Measurements from ENCODE around the gene LIPE.

LIPE gene, protein sequence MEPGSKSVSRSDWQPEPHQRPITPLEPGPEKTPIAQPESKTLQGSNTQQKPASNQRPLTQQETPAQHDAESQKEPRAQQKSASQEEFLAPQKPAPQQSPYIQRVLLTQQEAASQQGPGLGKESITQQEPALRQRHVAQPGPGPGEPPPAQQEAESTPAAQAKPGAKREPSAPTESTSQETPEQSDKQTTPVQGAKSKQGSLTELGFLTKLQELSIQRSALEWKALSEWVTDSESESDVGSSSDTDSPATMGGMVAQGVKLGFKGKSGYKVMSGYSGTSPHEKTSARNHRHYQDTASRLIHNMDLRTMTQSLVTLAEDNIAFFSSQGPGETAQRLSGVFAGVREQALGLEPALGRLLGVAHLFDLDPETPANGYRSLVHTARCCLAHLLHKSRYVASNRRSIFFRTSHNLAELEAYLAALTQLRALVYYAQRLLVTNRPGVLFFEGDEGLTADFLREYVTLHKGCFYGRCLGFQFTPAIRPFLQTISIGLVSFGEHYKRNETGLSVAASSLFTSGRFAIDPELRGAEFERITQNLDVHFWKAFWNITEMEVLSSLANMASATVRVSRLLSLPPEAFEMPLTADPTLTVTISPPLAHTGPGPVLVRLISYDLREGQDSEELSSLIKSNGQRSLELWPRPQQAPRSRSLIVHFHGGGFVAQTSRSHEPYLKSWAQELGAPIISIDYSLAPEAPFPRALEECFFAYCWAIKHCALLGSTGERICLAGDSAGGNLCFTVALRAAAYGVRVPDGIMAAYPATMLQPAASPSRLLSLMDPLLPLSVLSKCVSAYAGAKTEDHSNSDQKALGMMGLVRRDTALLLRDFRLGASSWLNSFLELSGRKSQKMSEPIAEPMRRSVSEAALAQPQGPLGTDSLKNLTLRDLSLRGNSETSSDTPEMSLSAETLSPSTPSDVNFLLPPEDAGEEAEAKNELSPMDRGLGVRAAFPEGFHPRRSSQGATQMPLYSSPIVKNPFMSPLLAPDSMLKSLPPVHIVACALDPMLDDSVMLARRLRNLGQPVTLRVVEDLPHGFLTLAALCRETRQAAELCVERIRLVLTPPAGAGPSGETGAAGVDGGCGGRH

DNA sequence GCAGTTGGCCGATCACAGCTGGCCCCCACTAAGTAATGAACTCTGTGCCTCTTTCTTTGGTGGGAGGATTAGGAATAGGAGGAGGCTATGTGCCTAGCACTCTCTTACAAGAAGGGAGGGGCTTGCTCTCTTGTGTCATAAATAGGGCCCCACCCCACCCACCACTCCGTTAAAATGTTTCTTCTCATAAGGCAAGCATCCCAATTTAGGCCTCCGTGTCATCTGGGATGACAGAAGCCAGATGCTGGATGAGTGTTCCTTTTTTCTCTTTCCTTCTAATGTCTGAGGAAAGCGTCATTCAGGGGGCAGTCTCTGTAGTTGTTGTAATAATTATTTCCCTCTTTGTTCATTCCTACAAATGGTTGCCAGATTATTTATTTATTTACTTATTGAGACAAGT is at the start of gene LIPE:
Gene LIPE, minus strand, starts transcription at position 76 of the 400 bp plus-strand sequence. CDS start 239 bp downstream, outside the sequence.
- TF ChIP-seq, protein P1, sequence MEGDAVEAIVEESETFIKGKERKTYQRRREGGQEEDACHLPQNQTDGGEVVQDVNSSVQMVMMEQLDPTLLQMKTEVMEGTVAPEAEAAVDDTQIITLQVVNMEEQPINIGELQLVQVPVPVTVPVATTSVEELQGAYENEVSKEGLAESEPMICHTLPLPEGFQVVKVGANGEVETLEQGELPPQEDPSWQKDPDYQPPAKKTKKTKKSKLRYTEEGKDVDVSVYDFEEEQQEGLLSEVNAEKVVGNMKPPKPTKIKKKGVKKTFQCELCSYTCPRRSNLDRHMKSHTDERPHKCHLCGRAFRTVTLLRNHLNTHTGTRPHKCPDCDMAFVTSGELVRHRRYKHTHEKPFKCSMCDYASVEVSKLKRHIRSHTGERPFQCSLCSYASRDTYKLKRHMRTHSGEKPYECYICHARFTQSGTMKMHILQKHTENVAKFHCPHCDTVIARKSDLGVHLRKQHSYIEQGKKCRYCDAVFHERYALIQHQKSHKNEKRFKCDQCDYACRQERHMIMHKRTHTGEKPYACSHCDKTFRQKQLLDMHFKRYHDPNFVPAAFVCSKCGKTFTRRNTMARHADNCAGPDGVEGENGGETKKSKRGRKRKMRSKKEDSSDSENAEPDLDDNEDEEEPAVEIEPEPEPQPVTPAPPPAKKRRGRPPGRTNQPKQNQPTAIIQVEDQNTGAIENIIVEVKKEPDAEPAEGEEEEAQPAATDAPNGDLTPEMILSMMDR (IDR thresholded peaks at IDR 0.05): no peak
- TF ChIP-seq ZFX (IDR thresholded peaks at IDR 0.05; ENCODE audit: borderline replicate concordance): no peak
- H3K27ac ChIP-seq: no peak within 1 kb of the TSS

GRCh38 chr19:42475366-42475765 is 48.2 kb upstream of the LIPE start:
- no peak overlapping the region for H3K27ac ChIP-seq
- TF ChIP-seq, protein P1 (IDR thresholded peaks at IDR 0.05): no peak
- TF ChIP-seq ZFX (IDR thresholded peaks at IDR 0.05; ENCODE audit: borderline replicate concordance): no peak

DNA sequence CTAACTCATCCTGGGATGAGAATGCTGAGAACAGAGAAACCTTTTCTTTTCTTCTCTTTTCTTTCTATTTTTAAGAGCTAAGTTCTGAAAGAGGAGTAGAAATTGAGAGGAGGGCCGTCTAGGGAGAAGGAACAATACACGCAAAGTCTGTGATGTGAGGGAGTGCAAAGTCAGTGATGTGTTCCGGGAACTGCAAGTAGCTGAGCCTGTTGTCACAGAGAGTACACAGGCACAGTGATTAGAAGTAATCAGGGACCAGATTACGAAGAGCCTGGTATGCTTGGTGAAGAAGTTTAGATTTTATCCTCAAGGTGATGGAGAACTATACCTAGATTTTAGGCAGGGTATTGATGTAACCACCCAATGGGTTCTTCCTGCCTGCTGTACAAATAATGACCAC is 47.6 kb upstream of the LIPE start:
- H3K27ac ChIP-seq: no peak overlapping the region
- TF ChIP-seq ZFX (IDR thresholded peaks at IDR 0.05; ENCODE audit: borderline replicate concordance): no peak
- TF ChIP-seq, protein P1 (IDR thresholded peaks at IDR 0.05): no peak

DNA sequence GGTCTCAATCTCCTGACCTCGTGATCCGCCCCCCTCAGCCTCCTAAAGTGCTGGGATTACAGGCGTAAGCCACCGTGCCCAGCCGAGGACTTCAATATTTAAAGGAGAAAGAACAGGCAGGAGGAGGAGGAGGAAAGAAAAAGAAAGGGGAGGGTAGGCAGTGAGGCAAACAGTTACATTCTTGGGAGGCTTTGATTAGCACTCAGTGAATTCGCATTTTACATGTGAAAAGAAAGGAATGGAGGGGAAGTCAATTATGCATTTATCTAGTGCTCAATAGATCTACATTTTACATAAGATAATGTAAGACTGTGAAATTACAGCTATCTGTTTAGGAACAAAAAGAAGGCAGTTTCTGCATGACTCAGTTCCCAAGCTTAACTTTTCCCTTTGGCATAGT is 46.5 kb upstream of the LIPE start:
- no peak overlapping the region for H3K27ac ChIP-seq
- TF ChIP-seq ZFX (IDR thresholded peaks at IDR 0.05; ENCODE audit: borderline replicate concordance): no peak
- TF ChIP-seq, protein P1 (IDR thresholded peaks at IDR 0.05): no peak

DNA sequence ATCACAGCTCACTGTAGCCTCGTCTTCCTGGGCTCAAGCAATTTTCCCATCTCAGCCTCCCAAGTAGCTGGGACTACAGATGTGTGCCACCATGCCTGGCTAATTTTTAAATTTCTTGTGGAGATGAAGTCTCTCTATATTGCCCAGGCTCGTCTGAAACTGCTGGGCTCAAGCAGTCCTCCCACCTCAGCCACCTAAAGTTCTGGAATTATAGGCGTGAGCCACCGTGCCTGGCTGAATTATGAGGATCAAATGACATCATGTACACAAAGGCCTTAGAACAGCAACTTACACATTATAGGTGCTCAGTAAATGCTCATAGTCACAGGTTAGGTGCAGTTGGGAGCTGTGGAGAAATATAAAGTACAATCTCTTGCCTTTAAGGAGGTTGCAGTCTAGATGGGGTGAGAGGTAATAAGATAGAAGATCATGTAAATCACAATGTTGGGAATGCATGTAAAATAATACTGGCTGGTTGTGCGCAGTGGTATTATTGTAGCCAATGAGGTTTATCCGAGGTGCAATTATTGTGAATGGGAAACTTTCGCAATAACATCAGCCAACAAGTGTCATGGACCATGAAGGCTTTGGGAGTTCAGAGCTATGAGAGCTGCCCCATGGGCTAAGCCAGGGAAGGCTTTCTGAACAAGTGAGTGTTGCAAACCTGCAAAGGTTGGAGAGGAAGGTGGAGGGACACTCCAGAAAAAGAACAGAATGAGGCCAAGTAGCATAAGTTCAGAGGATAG is 45.4 kb upstream of the LIPE start:
- H3K27ac ChIP-seq: no peak overlapping the region
- TF ChIP-seq ZFX (IDR thresholded peaks at IDR 0.05; ENCODE audit: borderline replicate concordance): no peak

- no peak for TF ChIP-seq ZFX (IDR thresholded peaks at IDR 0.05; ENCODE audit: borderline replicate concordance)
- TF ChIP-seq, protein P1 (IDR thresholded peaks at IDR 0.05): no peak
- no peak overlapping the region for H3K27ac ChIP-seq
These were observed 44.5 kb upstream of the LIPE start for GRCh38 chr19:42471554-42472249.
